Endothelial cell of umbilical vein (primary cell): ENCODE data around the gene BORCS5. TPM values are rescaled to one million over a fixed set of nuclear protein-coding genes. Genes with fewer than 3 reads are reported as not detected.

Experiments used
- BruUV-seq: library from RNA; stranded (reverse); fragments of 400-500 nt; replicated peaks from 2 replicates; lab custom pipeline; 2021; lab: Mats Ljungman, UMichigan
- CTCF ChIA-PET: fragments of 300-600, 350-600 bp; sonication (Branson Sonifier 250); formaldehyde crosslinking; loops from one replicate; lab custom pipeline; 2021; ENCODE audit warnings: antibody characterized with exemption, inconsistent platforms; lab: Charles Lee
- POLR2A ChIA-PET: fragments of 300-600, 350-600 bp; sonication (Branson Sonifier 250); formaldehyde crosslinking; loops from one replicate; lab custom pipeline; 2021; ENCODE audit warnings: antibody characterized with exemption, inconsistent platforms; lab: Charles Lee
- DNase-seq: peaks from one replicate; pipeline ENCODE4 v3.0.0-alpha.2; 2011; ENCODE audit warnings: low read depth, low spot score
- FAIRE-seq: peaks from 2 replicates; lab custom pipeline; 2011; peaks lifted over from hg19 to GRCh38; lab: Jason Lieb, UNC
- H2AFZ ChIP-seq: 2 replicates; pipeline ENCODE4 v1.6.0; 2012; ENCODE audit warnings: low read depth, low read length, control low read depth, inconsistent platforms
- H3K27ac ChIP-seq: 2 replicates; pipeline ENCODE4 v1.5.1; 2011; ENCODE audit warnings: low read depth, mild to moderate bottlenecking, control low read depth, low read length, moderate library complexity; ENCODE audit not compliant: insufficient read depth
- H3K27me3 ChIP-seq, 2 experiments: 2 replicates each; pipeline versions ENCODE4 v1.6.0 to v1.6.1; 2011; ENCODE audit warnings: low read length in 2 of 2, mixed read lengths in 1 of 2; ENCODE audit not compliant: control insufficient read depth in 2 of 2, insufficient read depth in 2 of 2
- H3K36me3 ChIP-seq, 2 experiments: 2 replicates in 1 of 2; 3 replicates in 1 of 2; pipeline ENCODE4 v1.5.1; 2011; ENCODE audit warnings: low read length in 2 of 2, mild to moderate bottlenecking in 1 of 2, moderate library complexity in 1 of 2; ENCODE audit not compliant: control insufficient read depth in 2 of 2, insufficient read depth in 2 of 2; ENCODE audit errors: extremely low read depth in 1 of 2
- H3K4me1 ChIP-seq: 3 replicates; pipeline ENCODE4 v1.5.1; 2011; ENCODE audit warnings: mild to moderate bottlenecking, low read length; ENCODE audit not compliant: control insufficient read depth, insufficient read depth; ENCODE audit errors: extremely low read depth
- H3K4me2 ChIP-seq: 2 replicates; pipeline ENCODE4 v1.6.1; 2011; ENCODE audit warnings: low read length, control low read depth, mixed read lengths; ENCODE audit not compliant: insufficient read depth
- H3K4me3 ChIP-seq, 3 experiments: fragments of 200-600 bp in 1 of 3; sonication (generic), shearing (Covaris generic) in 1 of 3; replicated peaks in 1 of 3; 2 replicates each; pipeline ENCODE4 v1.5.1; 2011 to 2016; ENCODE audit warnings: control low read depth in 3 of 3, low read length in 3 of 3, mild to moderate bottlenecking in 2 of 3, inconsistent platforms in 1 of 3, low read depth in 1 of 3, moderate library complexity in 1 of 3; ENCODE audit not compliant: insufficient read depth in 1 of 3
- H3K79me2 ChIP-seq: 2 replicates; pipeline ENCODE4 v1.6.0; 2012; ENCODE audit warnings: low read length, inconsistent platforms; ENCODE audit not compliant: control insufficient read depth, insufficient read depth
- H3K9ac ChIP-seq: replicated peaks from 2 replicates; pipeline ENCODE3; 2011; ENCODE audit warnings: low read length, control low read depth; ENCODE audit not compliant: insufficient read depth; ENCODE audit errors: extremely low read depth
- H3K9me1 ChIP-seq: replicated peaks from 3 replicates; pipeline ENCODE4 v1.6.0; 2011; ENCODE audit warnings: mild to moderate bottlenecking, low read length; ENCODE audit not compliant: control insufficient read depth, insufficient read depth; ENCODE audit errors: extremely low read depth
- H3K9me3 ChIP-seq: replicated peaks from 2 replicates; pipeline ENCODE4 v1.5.1; 2012; ENCODE audit warnings: low read length, inconsistent platforms; ENCODE audit not compliant: control insufficient read depth, insufficient read depth
- H4K20me1 ChIP-seq: replicated peaks from 2 replicates; pipeline ENCODE3; 2011; ENCODE audit warnings: mild to moderate bottlenecking, low read length; ENCODE audit not compliant: control insufficient read depth, insufficient read depth; ENCODE audit errors: extremely low read depth
- EZH2 ChIP-seq: IDR thresholded peaks from 2 replicates; pipeline ENCODE4 v1.6.1; 2012; ENCODE audit warnings: borderline replicate concordance, low read depth, mild to moderate bottlenecking, moderate library complexity, low read length, inconsistent platforms; ENCODE audit not compliant: severe bottlenecking
- GATA2 ChIP-seq: IDR thresholded peaks from 2 replicates; pipeline ENCODE4 v1.7.0; 2011; ENCODE audit warnings: low read depth, mild to moderate bottlenecking, moderate library complexity, mixed read lengths, low read length; ENCODE audit not compliant: insufficient read length, insufficient read depth
- MYC ChIP-seq: IDR thresholded peaks from one replicate; pipeline ENCODE4 v1.6.1; 2011; ENCODE audit warnings: mild to moderate bottlenecking, low read depth, low read length
- POLR2AphosphoS5 ChIP-seq: IDR thresholded peaks from 2 replicates; pipeline ENCODE4 v1.6.1; 2012; ENCODE audit warnings: low read depth, mild to moderate bottlenecking, control low read depth, low read length, moderate library complexity; ENCODE audit not compliant: insufficient read depth
- dilution Hi-C: fragments of 300-500 bp; cut with MboI; formaldehyde crosslinking; loops from one replicate; pipeline ENCODE4 v1.15.0; 2019; ENCODE audit warnings: low sequenced_read_pairs; ENCODE audit not compliant: extremely low pct_ligation_motif_present
- intact Hi-C: fragments of 100-400 bp; cut with micrococcal nuclease; formaldehyde crosslinking; loops from one replicate; pipeline ENCODE4 v1.10.0; 2022
- polyA plus RNA-seq, 4 experiments: library from polyadenylated mRNA; depleted of rRNA in 3 of 4; stranded (reverse) in 3 of 4; unstranded in 1 of 4; fragments of >200 nt; gene quantifications; 2 replicates each; pipeline versions ENCODE4 v1.2.1 to v1.2.3, GENCODE V29; 2011 to 2012; ENCODE audit warnings: missing spikeins in 1 of 4
- total RNA-seq: library from RNA; stranded (reverse); gene quantifications from 2 replicates; pipeline ENCODE4 v1.2.3, GENCODE V29; 2021
- TF ChIP-seq, protein P1 (sequence below): IDR thresholded peaks from 2 replicates; pipeline ENCODE4 v1.6.1; 2011; ENCODE audit not compliant: insufficient read depth, insufficient read length
- TF ChIP-seq, protein P2 (sequence below), 2 donors: IDR thresholded peaks; 1 replicate in 1 of 2; 2 replicates in 1 of 2; pipeline ENCODE4 v1.5.1; 2011; ENCODE audit warnings: low read length in 2 of 2, mild to moderate bottlenecking in 2 of 2, moderate library complexity in 2 of 2, control low read depth in 1 of 2, inconsistent platforms in 1 of 2, low read depth in 1 of 2; ENCODE audit not compliant: insufficient read depth in 1 of 2; ENCODE audit errors: extremely low read depth in 1 of 2

BORCS5 gene
- total and polyA plus RNA-seq, 2 donors (not counting 3 experiments of a cell fraction or from before 2014, with no cell fraction given), result 8.3 to 10.5 TPM

DNA sequence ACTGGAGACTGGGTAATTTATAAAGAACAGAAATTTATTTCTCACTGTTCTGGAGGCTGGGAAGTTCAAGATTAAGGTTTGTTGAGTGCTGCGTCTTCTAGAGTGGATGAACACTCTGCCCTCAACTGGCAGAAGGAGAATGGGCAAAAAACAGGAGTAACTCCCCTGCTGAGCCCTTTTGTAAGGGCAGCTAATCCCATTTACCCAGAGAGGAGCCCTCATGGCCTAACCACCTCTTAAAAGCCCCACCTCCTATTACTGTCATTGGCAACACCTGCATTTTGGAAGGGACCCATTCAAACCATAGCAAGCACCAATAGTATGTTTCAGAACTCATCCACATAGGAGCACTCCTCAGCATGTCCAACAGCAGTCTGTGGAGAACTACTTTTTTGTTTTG lies 47.4 kb downstream of the BORCS5 start:
- Histone ChIP-seq H3K9me1 (no peaks in the 10 kb centered on the region), H3K9me3 (no peaks in the 10 kb centered on the region), H3K79me2 (no peaks in the 10 kb centered on the region), H4K20me1 (no peaks in the 10 kb centered on the region), H3K27ac (no peak overlapping the region), H2AFZ (no peak overlapping the region), H3K9ac (no peak overlapping the region), H3K4me1 (peaks cover 3% of the 10 kb centered on the region), H3K4me3 (no peak overlapping the region), H3K27me3 (no peaks in the 10 kb centered on the region), H3K4me2 (no peak overlapping the region), H3K36me3 (no peaks in the 10 kb centered on the region)
- DNase-seq (no peak), FAIRE-seq (no peak)
- CTCF ChIA-PET, result interaction anchor here (0.6 to 1.1 kb wide), 2 partner anchors 12 to 17 kb away, joined by 3 read pairs; no protein-coding TSS in a partner anchor
- BruUV-seq, result no TSS peak
- POLR2A ChIA-PET, result no interaction called here
- TF ChIP-seq GATA2, result no peak
- no peak for TF ChIP-seq POLR2AphosphoS5
- TF ChIP-seq EZH2, result no peak
- no peak for TF ChIP-seq MYC
- TF ChIP-seq, protein P1, sequence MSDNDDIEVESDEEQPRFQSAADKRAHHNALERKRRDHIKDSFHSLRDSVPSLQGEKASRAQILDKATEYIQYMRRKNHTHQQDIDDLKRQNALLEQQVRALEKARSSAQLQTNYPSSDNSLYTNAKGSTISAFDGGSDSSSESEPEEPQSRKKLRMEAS, result no peak
- TF ChIP-seq, protein P2, sequence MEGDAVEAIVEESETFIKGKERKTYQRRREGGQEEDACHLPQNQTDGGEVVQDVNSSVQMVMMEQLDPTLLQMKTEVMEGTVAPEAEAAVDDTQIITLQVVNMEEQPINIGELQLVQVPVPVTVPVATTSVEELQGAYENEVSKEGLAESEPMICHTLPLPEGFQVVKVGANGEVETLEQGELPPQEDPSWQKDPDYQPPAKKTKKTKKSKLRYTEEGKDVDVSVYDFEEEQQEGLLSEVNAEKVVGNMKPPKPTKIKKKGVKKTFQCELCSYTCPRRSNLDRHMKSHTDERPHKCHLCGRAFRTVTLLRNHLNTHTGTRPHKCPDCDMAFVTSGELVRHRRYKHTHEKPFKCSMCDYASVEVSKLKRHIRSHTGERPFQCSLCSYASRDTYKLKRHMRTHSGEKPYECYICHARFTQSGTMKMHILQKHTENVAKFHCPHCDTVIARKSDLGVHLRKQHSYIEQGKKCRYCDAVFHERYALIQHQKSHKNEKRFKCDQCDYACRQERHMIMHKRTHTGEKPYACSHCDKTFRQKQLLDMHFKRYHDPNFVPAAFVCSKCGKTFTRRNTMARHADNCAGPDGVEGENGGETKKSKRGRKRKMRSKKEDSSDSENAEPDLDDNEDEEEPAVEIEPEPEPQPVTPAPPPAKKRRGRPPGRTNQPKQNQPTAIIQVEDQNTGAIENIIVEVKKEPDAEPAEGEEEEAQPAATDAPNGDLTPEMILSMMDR (IDR thresholded peaks at IDR 0.05; ENCODE audit: extremely low read depth in 1 of 2, insufficient read depth in 1 of 2, low read depth in 1 of 2, low read length in 2 of 2), result no peak
- intact Hi-C loops (no loop called here), dilution Hi-C loops (no loop called here)
